ENCODE results near the gene TMPRSS11D.

TMPRSS11D gene

DNA sequence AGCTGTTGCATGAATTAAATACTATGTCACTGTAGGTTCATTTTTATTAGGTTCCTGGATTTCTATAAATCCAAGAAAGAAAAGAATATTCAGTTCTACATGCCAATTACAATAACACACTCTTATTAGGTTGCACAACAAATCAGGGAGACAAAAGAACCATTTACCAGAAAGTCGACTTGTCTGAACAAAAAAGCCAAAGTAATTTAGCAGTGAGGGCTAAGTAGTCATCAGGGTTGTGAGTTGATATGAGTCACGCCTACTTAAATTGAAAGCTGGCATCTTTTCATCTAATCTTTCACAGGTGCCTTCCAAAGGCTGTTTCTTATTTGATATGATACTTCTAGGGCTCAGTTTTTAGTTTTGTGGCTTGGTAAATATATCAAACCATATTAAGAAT, 104.2 kb downstream of the TMPRSS11D start:
- Mint-ChIP-seq H3K27ac (no peak overlapping the region), H3K27me3 (no peaks in the 10 kb centered on the region), H3K9me3 (no peaks in the 10 kb centered on the region), H3K4me1 (no peaks in the 10 kb centered on the region), H3K4me3 (no peak overlapping the region), H3K36me3 (no peaks in the 10 kb centered on the region)
- ATAC-seq (ENCODE audit: low read depth) (no peak), DNase-seq (ENCODE audit: low spot score in 2 of 2) (no peak)

DNA sequence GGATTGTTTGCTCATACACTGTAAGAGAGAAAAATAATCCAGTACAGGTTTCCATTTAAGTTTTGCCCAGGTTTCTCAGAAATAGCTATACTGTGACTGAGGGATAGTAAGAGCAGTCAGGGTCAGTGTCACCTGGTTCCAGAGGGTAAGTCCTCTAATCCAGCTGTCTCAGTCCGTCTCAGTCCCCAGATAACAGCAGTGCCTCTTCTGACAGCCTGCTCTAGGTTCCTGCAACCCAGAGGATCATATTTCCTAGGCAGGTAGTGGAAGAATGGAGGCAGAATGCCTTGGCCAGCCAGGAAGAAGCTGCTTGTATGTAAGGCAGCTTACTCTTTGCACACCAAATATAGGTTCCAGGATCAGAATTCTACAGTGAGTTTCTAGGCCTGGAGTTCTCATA, 107.1 kb downstream of the TMPRSS11D start:
- Mint-ChIP-seq H3K27me3 (no peaks in the 10 kb centered on the region), H3K36me3 (no peaks in the 10 kb centered on the region), H3K4me1 (no peaks in the 10 kb centered on the region), H3K27ac (no peak overlapping the region), H3K9me3 (no peaks in the 10 kb centered on the region), H3K4me3 (no peak overlapping the region)
- no peak for ATAC-seq (ENCODE audit: low read depth)
- no peak for DNase-seq (ENCODE audit: low spot score in 2 of 2)
